Small intestine (tissue), 7 donors: Measurements from ENCODE around the gene DOCK9. TPM values are rescaled to one million over a fixed set of nuclear protein-coding genes. Genes with fewer than 3 reads are reported as not detected.

Experiments used
- DNase-seq, 2 donors: peaks; one replicate each; pipeline versions ENCODE4 v3.0.0 to v3.0.0-alpha.2; 2013
- FAIRE-seq: peaks from 2 replicates; lab custom pipeline; 2012; peaks lifted over from hg19 to GRCh38; lab: Jason Lieb, UNC
- H3K27ac ChIP-seq, 3 donors: one replicate each; pipeline ENCODE4 v1.5.1; 2013; ENCODE audit warnings: low read length in 2 of 3, mild to moderate bottlenecking in 2 of 3, control low read depth in 1 of 3, inconsistent platforms in 1 of 3, low read depth in 1 of 3, moderate library complexity in 1 of 3
- H3K27me3 ChIP-seq, 3 donors: one replicate each; pipeline ENCODE4 v1.6.1; 2013; ENCODE audit warnings: low read length in 3 of 3, inconsistent platforms in 1 of 3; ENCODE audit not compliant: control insufficient read depth in 3 of 3, insufficient read depth in 3 of 3
- H3K36me3 ChIP-seq, 3 donors: one replicate each; pipeline ENCODE4 v1.6.1; 2013; ENCODE audit warnings: low read length in 3 of 3, inconsistent platforms in 1 of 3, low read depth in 1 of 3, mild to moderate bottlenecking in 1 of 3, moderate library complexity in 1 of 3; ENCODE audit not compliant: control insufficient read depth in 3 of 3, insufficient read depth in 2 of 3
- H3K4me1 ChIP-seq, 3 donors: one replicate each; pipeline ENCODE4 v1.6.1; 2013; ENCODE audit warnings: low read length in 2 of 3, inconsistent platforms in 1 of 3, low read depth in 1 of 3, mild to moderate bottlenecking in 1 of 3, moderate library complexity in 1 of 3; ENCODE audit not compliant: control insufficient read depth in 3 of 3, insufficient read depth in 2 of 3
- H3K4me3 ChIP-seq, 3 donors: one replicate each; pipeline ENCODE4 v1.5.1; 2013; ENCODE audit warnings: low read length in 3 of 3, control low read depth in 1 of 3, inconsistent platforms in 1 of 3, low read depth in 1 of 3, mild to moderate bottlenecking in 1 of 3, moderate library complexity in 1 of 3
- H3K9me3 ChIP-seq, 2 donors: one replicate each; pipeline ENCODE4 v1.6.1; 2013; ENCODE audit warnings: low read depth in 1 of 2, low read length in 1 of 2; ENCODE audit not compliant: control insufficient read depth in 2 of 2, insufficient read depth in 1 of 2
- WGBS, 3 donors: extraction: QIAGEN DNeasy Blood & Tissue Kit; methylation state at CpG; one replicate each; pipeline ENCODE4 v1.1.7; 2013; 5-methylcytosine and 5-hydroxymethylcytosine counted together
- polyA plus RNA-seq, 4 donors: library from polyadenylated mRNA; stranded (reverse) in 3 of 4; unstranded in 1 of 4; fragments of 200-250 nt in 3 of 4; fragments of 120-200 nt in 1 of 4; gene quantifications; one replicate each; pipeline versions ENCODE4 v1.2.1 to v1.2.3, GENCODE V29; 2013
- donor health status: healthy with polysubstance abuse.
- donor health status: control.
- donor health status: control.
- donor health status: Bipolar disorder and iron deficiency.
- donor health status: healthy.

The DOCK9 gene
- polyA plus RNA-seq, 4 donors = 18.6 to 84.3 (median 37.0) TPM

DNA sequence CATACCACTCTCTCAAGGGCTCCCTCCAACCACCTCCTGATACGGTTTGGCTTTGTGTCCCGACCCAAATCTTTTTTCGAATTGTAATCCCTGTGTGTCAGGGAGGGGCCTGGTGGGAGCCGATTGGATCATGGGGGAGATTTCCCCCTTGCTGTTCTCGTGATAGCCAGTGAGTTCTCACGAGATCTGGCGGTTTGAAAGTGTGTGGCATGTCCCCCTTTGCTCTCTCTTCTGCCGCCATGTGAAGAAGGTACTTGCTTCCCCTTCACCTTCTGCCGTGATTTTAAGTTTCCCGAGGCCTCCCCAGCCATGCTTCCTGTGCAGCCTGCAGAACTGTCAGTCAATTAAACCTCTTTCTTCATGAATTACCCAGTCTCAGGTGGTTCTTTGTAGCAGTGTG lies 190.7 kb downstream of the DOCK9 start:
- Histone ChIP-seq H3K4me1 (peaks cover 0 to 25% (median 0%) of the 10 kb centered on the region in 3 donors), H3K27me3 (no peaks in the 10 kb centered on the region), H3K27ac (no peak overlapping the region), H3K36me3 (no peaks in the 10 kb centered on the region), H3K9me3 (no peaks in the 10 kb centered on the region), H3K4me3 (no peak overlapping the region)
- no peak for DNase-seq
- FAIRE-seq = no peak
- WGBS, 3 donors = 81 to 85% (median 84%) methylated on average over 10 of the region's 10 CpGs

DNA sequence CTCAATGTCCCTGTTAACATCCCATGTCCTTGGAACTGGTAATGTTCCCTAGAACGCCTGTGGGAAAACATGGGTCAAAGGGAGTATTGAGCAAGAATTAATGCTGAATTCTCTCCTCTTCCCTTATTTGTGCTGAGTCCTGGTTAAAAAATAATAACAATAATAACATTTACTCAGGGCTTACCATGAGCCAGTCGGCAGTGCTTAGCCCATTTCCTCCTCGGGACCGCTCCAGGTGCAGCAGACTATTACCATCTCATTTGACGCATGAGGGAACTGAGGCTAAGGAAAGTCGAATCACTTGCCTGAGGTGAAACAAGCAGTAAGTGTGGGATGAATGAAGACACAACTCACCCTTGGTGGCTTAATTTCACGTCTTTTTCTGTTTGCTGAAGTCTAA lies 191.8 kb downstream of the DOCK9 start:
- DNase-seq = no peak
- peaks cover 0 to 3% (median 0%) of the 10 kb centered on the region in 3 donors for H3K27me3 ChIP-seq
- H3K9me3 ChIP-seq = no peaks in the 10 kb centered on the region
- no peaks in the 10 kb centered on the region for H3K36me3 ChIP-seq
- no peak overlapping the region for H3K4me3 ChIP-seq
- no peak for FAIRE-seq
- 48 to 68% (median 53%) methylated on average over 7 of the region's 7 CpGs for WGBS, 3 donors
- H3K27ac ChIP-seq = no peak overlapping the region
- peaks cover 0 to 23% (median 0%) of the 10 kb centered on the region in 3 donors for H3K4me1 ChIP-seq

DNA sequence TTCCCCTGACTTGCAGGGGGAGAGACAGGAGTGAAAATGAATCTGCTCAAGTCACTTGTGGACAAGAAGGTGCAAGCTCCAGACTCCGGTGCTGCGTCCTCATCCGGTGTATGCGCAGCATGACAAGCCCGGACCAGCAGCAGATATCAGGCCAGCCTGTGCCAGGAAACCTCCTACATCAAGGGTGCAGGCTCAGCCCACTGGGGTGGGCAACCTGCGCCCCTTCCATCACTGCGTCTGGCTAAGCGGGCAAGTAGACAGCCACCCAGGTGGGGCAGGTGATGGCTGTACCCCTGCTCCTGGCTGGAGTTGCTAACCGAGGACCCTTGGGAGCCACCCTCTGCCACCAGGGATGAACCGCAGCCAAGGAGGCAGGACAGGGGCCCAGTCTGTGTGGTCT lies 192.5 kb downstream of the DOCK9 start:
- DNase-seq = no peak

DNA sequence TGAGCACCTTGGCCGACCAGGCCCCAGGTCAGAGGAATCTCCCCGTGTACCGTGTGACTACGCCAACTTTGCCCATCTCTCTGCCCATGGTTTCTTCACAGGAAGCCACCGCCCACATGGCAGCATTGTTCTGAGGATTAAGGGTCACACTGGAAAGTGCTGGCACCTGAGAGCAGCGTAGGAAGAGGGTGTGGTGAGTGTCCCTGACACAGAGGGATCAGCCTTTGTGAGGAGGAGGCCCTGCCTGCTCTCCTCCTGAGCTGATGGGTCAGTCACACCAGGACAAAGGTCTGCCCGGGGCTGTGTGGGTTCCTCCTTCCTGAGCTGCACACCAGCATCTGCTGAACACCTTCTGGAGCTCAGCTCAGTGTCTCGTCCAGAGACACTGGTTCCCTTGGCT lies 193.2 kb downstream of the DOCK9 start:
- WGBS, 3 donors = 26 to 61% (median 40%) methylated on average over 7 to 8 of the region's 8 CpGs
- Histone ChIP-seq H3K4me3 (no peak overlapping the region), H3K4me1 (peaks cover 0 to 23% (median 0%) of the 10 kb centered on the region in 3 donors), H3K27ac (peak overlapping the region in 2 of 3 donors; percentile 59 to 72), H3K9me3 (no peaks in the 10 kb centered on the region), H3K36me3 (no peaks in the 10 kb centered on the region), H3K27me3 (peaks cover 0 to 3% (median 0%) of the 10 kb centered on the region in 3 donors)
- DNase-seq (peak; percentile 77 to 94), FAIRE-seq (no peak)

More for the DNA sequence above, 192.5 kb downstream of the DOCK9 start:
- peak overlapping the region in 1 of 3 donors; percentile 19 for H3K27ac ChIP-seq
- peaks cover 0 to 23% (median 0%) of the 10 kb centered on the region in 3 donors for H3K4me1 ChIP-seq
- H3K4me3 ChIP-seq = no peak overlapping the region
- no peaks in the 10 kb centered on the region for H3K9me3 ChIP-seq
- 79 to 88% (median 84%) methylated on average over 10 of the region's 10 CpGs for WGBS, 3 donors
- no peaks in the 10 kb centered on the region for H3K36me3 ChIP-seq
- FAIRE-seq = no peak
- H3K27me3 ChIP-seq = peaks cover 0 to 3% (median 0%) of the 10 kb centered on the region in 3 donors

DNA sequence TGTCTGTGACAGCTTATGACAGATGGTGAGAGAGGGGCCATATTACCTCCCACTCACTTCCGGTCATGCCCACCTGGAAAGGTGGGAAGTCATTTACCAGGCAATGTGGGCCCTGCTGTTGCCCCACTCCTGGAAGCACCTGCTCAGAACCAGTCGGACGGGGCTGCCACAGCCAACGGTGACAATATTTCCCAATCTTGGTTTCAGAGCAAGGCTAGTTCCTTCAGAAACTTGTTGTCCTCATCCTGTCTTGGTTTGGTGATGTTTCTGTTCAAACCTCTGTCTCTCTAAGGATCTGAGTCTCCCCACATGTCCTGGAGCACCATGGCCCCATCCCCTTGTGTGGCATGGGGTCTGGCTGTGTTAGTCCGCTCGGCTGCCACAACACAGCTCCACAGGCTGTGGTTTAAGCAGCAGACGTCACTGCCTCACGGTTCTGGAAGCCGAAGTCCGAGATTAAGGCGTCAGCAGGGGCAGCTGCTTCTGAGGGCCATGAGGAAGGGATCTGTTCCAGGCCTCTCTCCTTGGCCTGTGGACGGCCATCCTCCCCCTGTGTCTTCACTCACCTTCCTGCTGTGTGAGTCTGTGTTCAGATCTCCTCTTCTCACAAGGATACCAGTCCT lies 193.9 kb downstream of the DOCK9 start:
- no peaks in the 10 kb centered on the region for H3K36me3 ChIP-seq
- H3K27ac ChIP-seq = peak overlapping the region in 2 of 3 donors; percentile 59 to 72
- DNase-seq = no peak
- peaks cover 0 to 23% (median 0%) of the 10 kb centered on the region in 3 donors for H3K4me1 ChIP-seq
- 70 to 88% (median 73%) methylated on average over 12 of the region's 12 CpGs for WGBS, 3 donors
- no peaks in the 10 kb centered on the region for H3K9me3 ChIP-seq
- FAIRE-seq = no peak
- H3K27me3 ChIP-seq = peaks cover 0 to 3% (median 0%) of the 10 kb centered on the region in 3 donors
- no peak overlapping the region for H3K4me3 ChIP-seq

DNA sequence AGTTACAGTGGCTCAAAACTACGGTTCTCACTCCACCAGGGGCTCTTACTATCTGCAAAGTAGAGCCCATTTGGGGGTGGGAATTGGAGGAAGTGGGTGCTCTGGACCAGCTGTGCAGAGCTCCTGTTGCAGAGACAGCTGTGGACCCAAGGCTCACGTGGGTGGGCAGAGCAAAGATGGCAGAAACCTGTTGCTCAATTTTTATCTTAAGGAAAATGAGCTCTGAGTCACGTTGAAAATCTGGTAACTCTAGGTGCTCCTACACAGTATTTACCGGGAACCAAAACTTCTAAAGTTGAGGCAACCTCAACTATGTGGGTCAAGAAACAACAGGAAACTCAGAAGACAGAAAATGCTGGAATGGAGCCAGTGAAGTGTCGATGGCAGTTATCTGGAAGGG lies 195.2 kb downstream of the DOCK9 start:
- no peak for FAIRE-seq
- no peak overlapping the region for H3K4me3 ChIP-seq
- DNase-seq = no peak
- H3K36me3 ChIP-seq = no peaks in the 10 kb centered on the region
- WGBS, 3 donors = 51 to 58% (median 53%) methylated on average over 5 of the region's 5 CpGs
- peaks cover 0 to 23% (median 0%) of the 10 kb centered on the region in 3 donors for H3K4me1 ChIP-seq
- H3K9me3 ChIP-seq = no peaks in the 10 kb centered on the region
- H3K27me3 ChIP-seq = peaks cover 0 to 3% (median 0%) of the 10 kb centered on the region in 3 donors
- no peak overlapping the region for H3K27ac ChIP-seq

DNA sequence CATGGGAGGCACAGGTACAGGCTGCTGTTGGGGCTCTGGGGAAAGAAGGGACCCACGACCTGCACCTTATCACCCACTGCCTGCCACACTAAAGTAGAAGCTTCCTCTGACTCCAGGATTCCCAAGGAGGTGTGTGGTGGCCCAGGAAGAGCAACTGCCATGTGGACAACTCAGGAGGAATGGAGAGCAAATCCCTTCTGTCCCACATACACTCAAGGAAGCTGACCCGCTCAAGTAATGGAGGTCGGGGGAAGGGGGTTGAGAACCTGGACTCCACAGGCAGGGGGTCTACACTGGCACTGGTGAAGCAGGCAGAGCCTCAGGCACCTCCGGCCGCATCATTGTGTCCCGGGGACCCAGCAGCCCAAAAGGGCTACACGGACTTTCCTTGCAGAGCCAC lies 196.0 kb downstream of the DOCK9 start:
- FAIRE-seq (no peak), DNase-seq (no peak)
- no peaks in the 10 kb centered on the region for H3K9me3 ChIP-seq
- H3K4me1 ChIP-seq = peaks cover 0 to 25% (median 0%) of the 10 kb centered on the region in 3 donors
- no peak overlapping the region for H3K27ac ChIP-seq
- H3K27me3 ChIP-seq = peaks cover 0 to 3% (median 0%) of the 10 kb centered on the region in 3 donors
- H3K4me3 ChIP-seq = no peak overlapping the region
- H3K36me3 ChIP-seq = no peaks in the 10 kb centered on the region
- WGBS, 3 donors = 79 to 85% (median 84%) methylated on average over 7 of the region's 7 CpGs

DNA sequence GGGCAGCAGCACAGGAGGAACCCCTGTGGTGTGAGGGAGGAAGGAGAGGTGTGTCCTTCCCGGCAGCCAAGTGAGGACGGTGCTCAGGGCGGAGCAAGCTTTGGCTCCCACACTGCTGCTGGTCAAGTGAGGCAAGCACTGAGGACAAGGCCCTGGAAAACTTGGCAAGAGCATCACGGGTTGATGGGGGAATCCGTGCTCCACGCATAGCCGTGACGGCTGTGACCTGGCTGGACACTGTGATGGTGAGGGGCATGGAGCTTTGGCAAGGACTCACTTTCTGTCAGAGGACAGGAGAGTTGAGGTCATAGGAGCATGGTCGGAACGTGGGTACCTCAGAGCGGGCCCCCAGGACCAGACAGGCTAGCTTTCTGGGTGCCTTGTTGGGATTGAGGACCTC lies 196.4 kb downstream of the DOCK9 start:
- Histone ChIP-seq H3K27ac (no peak overlapping the region), H3K9me3 (no peaks in the 10 kb centered on the region), H3K36me3 (no peaks in the 10 kb centered on the region), H3K4me3 (no peak overlapping the region), H3K27me3 (peaks cover 0 to 3% (median 0%) of the 10 kb centered on the region in 3 donors), H3K4me1 (peaks cover 0 to 26% (median 0%) of the 10 kb centered on the region in 3 donors)
- DNase-seq (no peak), FAIRE-seq (no peak)
- 85 to 88% (median 85%) methylated on average over 11 of the region's 11 CpGs for WGBS, 3 donors
